HepG2 (cell line): ENCODE results near the gene DNAAF1. TPM values are rescaled to one million over a fixed set of nuclear protein-coding genes. Genes with fewer than 3 reads are reported as not detected.

ENCODE experiments used
- ATAC-seq: fragments of 200-7000 bp; cut with Tn5 transposase; 3 replicates; pipeline ENCODE4 v1.9.1; 2020; ENCODE audit warnings: mild to moderate bottlenecking, moderate library complexity
- BruUV-seq: library from RNA; stranded (reverse); fragments of 400-500 nt; replicated peaks from 2 replicates; lab custom pipeline; 2021; lab: Mats Ljungman, UMichigan
- CTCF ChIA-PET: fragments of 300-600 bp; formaldehyde crosslinking; extraction: SDS; loops from one replicate; lab custom pipeline; 2021; ENCODE audit warnings: low total read pairs, inconsistent platforms, low intra/inter-chr PET ratio; lab: Yijun Ruan, JAX
- POLR2A ChIA-PET: fragments of 350-600 bp; sonication (Branson Sonifier 250); formaldehyde crosslinking; loops from one replicate; lab custom pipeline; 2020; ENCODE audit warnings: antibody characterized with exemption, inconsistent platforms; lab: Yijun Ruan, JAX
- DNase-seq: peaks from one replicate; pipeline ENCODE4 v3.0.0-alpha.2; 2015; ENCODE audit warnings: low spot score
- FAIRE-seq: peaks from 3 replicates; lab custom pipeline; 2011; peaks lifted over from hg19 to GRCh38; lab: Jason Lieb, UNC
- H2AFZ ChIP-seq: one replicate; pipeline ENCODE4 v1.6.1; 2011; ENCODE audit warnings: low read length, inconsistent platforms
- H3K27ac ChIP-seq: fragments of 300-600 bp; 3 replicates; pipeline ENCODE4 v1.8.0; 2011; ENCODE audit warnings: mixed run types, mild to moderate bottlenecking, mixed read lengths, low read length, inconsistent platforms; ENCODE audit not compliant: insufficient read depth; ENCODE audit errors: extremely low read length
- H3K27me3 ChIP-seq, 2 experiments: fragments of 200-600 bp in 1 of 2; 2 replicates in 1 of 2; 3 replicates in 1 of 2; pipeline versions ENCODE4 v1.6.0 to v1.8.0; 2011; ENCODE audit warnings: low read length in 2 of 2, mild to moderate bottlenecking in 2 of 2, moderate library complexity in 2 of 2, inconsistent platforms in 1 of 2; ENCODE audit not compliant: insufficient read depth in 2 of 2, control insufficient read depth in 1 of 2
- H3K36me3 ChIP-seq, 2 experiments: fragments of 200-600 bp in 1 of 2; replicated peaks in 1 of 2; 2 replicates in 1 of 2; 3 replicates in 1 of 2; pipeline versions ENCODE4 v1.5.1 to v1.8.0; 2011; ENCODE audit warnings: low read length in 2 of 2, inconsistent platforms in 1 of 2; ENCODE audit not compliant: insufficient read depth in 2 of 2, control insufficient read depth in 1 of 2
- H3K4me1 ChIP-seq: 2 replicates; pipeline ENCODE4 v1.5.1; 2012; ENCODE audit warnings: low read length, inconsistent platforms; ENCODE audit not compliant: insufficient read depth
- H3K4me2 ChIP-seq: 2 replicates; pipeline ENCODE4 v1.6.0; 2011; ENCODE audit warnings: low read depth, low read length, inconsistent platforms
- H3K4me3 ChIP-seq, 3 experiments: fragments of 200-600 bp in 1 of 3; sonication (generic), shearing (Covaris generic) in 1 of 3; replicated peaks in 1 of 3; 2 replicates each; pipeline ENCODE4 v1.5.1; 2011 to 2016; ENCODE audit warnings: low read length in 3 of 3, inconsistent platforms in 2 of 3, low read depth in 2 of 3, mild to moderate bottlenecking in 2 of 3, control low read depth in 1 of 3, mixed read lengths in 1 of 3; ENCODE audit not compliant: insufficient read depth in 1 of 3
- H3K79me2 ChIP-seq: one replicate; pipeline ENCODE4 v1.6.1; 2011; ENCODE audit warnings: low read length, inconsistent platforms; ENCODE audit not compliant: insufficient read depth
- H3K9ac ChIP-seq: 2 replicates; pipeline ENCODE4 v1.6.0; 2011; ENCODE audit warnings: mild to moderate bottlenecking, low read depth, low read length, inconsistent platforms; ENCODE audit not compliant: insufficient read depth
- H3K9me3 ChIP-seq: 2 replicates; pipeline ENCODE4 v1.5.1; 2012; ENCODE audit warnings: mild to moderate bottlenecking, low read length
- H4K20me1 ChIP-seq: 2 replicates; pipeline ENCODE4 v1.6.0; 2011; ENCODE audit warnings: inconsistent platforms, mild to moderate bottlenecking, low read length, moderate library complexity; ENCODE audit not compliant: insufficient read depth
- BCL3 ChIP-seq: sonication (generic); formaldehyde crosslinking; IDR thresholded peaks from 2 replicates; pipeline ENCODE4 v1.5.1; 2020; ENCODE audit warnings: mild to moderate bottlenecking, missing genetic modification reagents, moderate library complexity
- BORCS8-MEF2B ChIP-seq: sonication (generic); formaldehyde crosslinking; IDR thresholded peaks from 2 replicates; pipeline ENCODE4 v1.8.0; 2022; ENCODE audit warnings: mild to moderate bottlenecking, missing genetic modification reagents
- CHD4 ChIP-seq: fragments of 200-600 bp; sonication (generic); IDR thresholded peaks from 2 replicates; pipeline ENCODE4 v1.7.0; 2017; ENCODE audit warnings: mild to moderate bottlenecking, low read length, borderline replicate concordance
- GTF2F1 ChIP-seq: fragments of 150-350 bp; IDR thresholded peaks from 2 replicates; pipeline ENCODE4 v1.6.1; 2014; ENCODE audit warnings: low read length
- MTF2 ChIP-seq: sonication (generic); formaldehyde crosslinking; IDR thresholded peaks from 2 replicates; pipeline ENCODE4 v1.5.0; 2020; ENCODE audit warnings: missing genetic modification reagents, borderline replicate concordance
- NFE2 ChIP-seq: sonication (generic); formaldehyde crosslinking; IDR thresholded peaks from 2 replicates; pipeline ENCODE4 v1.4.0; 2020; ENCODE audit warnings: missing genetic modification reagents
- PTBP1 ChIP-seq: fragments of 200-400 bp; formaldehyde crosslinking; IDR thresholded peaks from 2 replicates; pipeline ENCODE4 v1.6.1; 2018; ENCODE audit warnings: low read length, low read depth; ENCODE audit not compliant: poor library complexity, severe bottlenecking
- RARG ChIP-seq: sonication (generic); formaldehyde crosslinking; IDR thresholded peaks from 2 replicates; pipeline ENCODE4 v1.4.0; 2020; ENCODE audit warnings: low read depth, mild to moderate bottlenecking, missing genetic modification reagents
- TCF7L2 ChIP-seq: IDR thresholded peaks from 2 replicates; pipeline ENCODE4 v1.6.1; 2011; ENCODE audit warnings: mild to moderate bottlenecking, low read depth, low read length, moderate library complexity
- THAP9 ChIP-seq: sonication (generic); formaldehyde crosslinking; IDR thresholded peaks from 2 replicates; pipeline ENCODE4; 2020; ENCODE audit warnings: missing genetic modification reagents, mild to moderate bottlenecking, borderline replicate concordance
- ZFP1 ChIP-seq: IDR thresholded peaks from 2 replicates; pipeline ENCODE4 v1.6.1; 2016
- ZKSCAN8 ChIP-seq: IDR thresholded peaks from 2 replicates; pipeline ENCODE4 v1.6.1; 2016; ENCODE audit warnings: borderline replicate concordance, missing genetic modification reagents, missing compliant biosample characterization
- ZNF124 ChIP-seq: sonication (generic); formaldehyde crosslinking; IDR thresholded peaks from 2 replicates; pipeline ENCODE4 v1.4.0; 2020; ENCODE audit warnings: missing genetic modification reagents
- ZNF572 ChIP-seq: sonication (generic); formaldehyde crosslinking; IDR thresholded peaks from 2 replicates; pipeline ENCODE4 v1.5.1; 2020; ENCODE audit warnings: mild to moderate bottlenecking, missing genetic modification reagents
- WGBS: methylation state at CpG from one replicate; pipeline ENCODE4 v1.1.6; 2017; ENCODE audit warnings: low lambda C conversion rate; 5-methylcytosine and 5-hydroxymethylcytosine counted together
- in situ Hi-C: cut with HindIII; loops from 2 replicates; pipeline ENCODE4 v1.10.0; 2017; ENCODE audit warnings: low pct_unique_long_range_greater_than_20kb; ENCODE audit not compliant: extremely low pct_ligation_motif_present
- intact Hi-C: fragments of 100-400 bp; cut with micrococcal nuclease; formaldehyde crosslinking; loops from one replicate; pipeline ENCODE4 v1.10.0; 2022; ENCODE audit not compliant: unreplicated experiment
- polyA plus RNA-seq, 8 experiments: library from polyadenylated mRNA; depleted of rRNA in 3 of 8; stranded (reverse) in 7 of 8; unstranded in 1 of 8; fragments of >200 nt; fragmentation: Illumina TruSeq in 4 of 8; extraction: Trizol in 4 of 8; gene quantifications; 2 replicates each; pipeline versions ENCODE4 v1.2.1 to v1.2.3, GENCODE V29; 2011 to 2016; ENCODE audit warnings: low read depth in 4 of 8, missing spikeins in 1 of 8, mixed read lengths in 1 of 8; ENCODE audit not compliant: insufficient read depth in 1 of 8
- total RNA-seq, 5 experiments: library from RNA; depleted of rRNA; stranded (reverse); fragments of >200 nt; fragmentation: Illumina TruSeq; extraction: Trizol; gene quantifications; 2 replicates each; pipeline ENCODE4 v1.2.3, GENCODE V29; 2016; ENCODE audit warnings: low read depth in 1 of 5

The DNAAF1 gene
- total and polyA plus RNA-seq, 2 of the 13 experiments (the other 11 are each of a cell fraction or from before 2014, with no cell fraction given), result 0.04 TPM; not detected in 1

- H3K9ac ChIP-seq, result peak within 1 kb of the TSS; percentile 88
- DNase-seq (peak; percentile 92), ATAC-seq (peak; percentile 93), FAIRE-seq (peak; percentile 59)
- ChIA-PET CTCF (interaction anchor here (0.6 to 2.1 kb wide), 3 partner anchors 98 to 298 kb away, joined by 3 to 13 read pairs (median 3); no protein-coding TSS in a partner anchor), POLR2A (interaction anchor here (0.9 to 1.6 kb wide), 5 partner anchors 10 to 233 kb away, joined by 5 to 18 read pairs (median 7); partner anchors contain the start of genes MBTPS1 and OSGIN1)
- peaks cover 13 to 29% of the 10 kb centered on the region in 2 experiments; a peak in 4 of 5 replicates for H3K36me3 ChIP-seq
- H2AFZ ChIP-seq, result no peak within 1 kb of the TSS
- H3K27ac ChIP-seq, result peak within 1 kb of the TSS; percentile 55
- intact Hi-C loops, result loop anchor here (1.0 kb wide), 2 partner anchors 44 to 102 kb away; no protein-coding TSS in a partner anchor
- H3K79me2 ChIP-seq, result peaks cover 25% of the 10 kb centered on the region
- H3K27me3 ChIP-seq, result no peaks in the 10 kb centered on the region
- BruUV-seq, result no TSS peak
- H4K20me1 ChIP-seq, result no peaks in the 10 kb centered on the region
- peaks cover 14% of the 10 kb centered on the region for H3K4me1 ChIP-seq
- WGBS, result 5% methylated on average over 21 of the region's 55 CpGs
- in situ Hi-C loops, result loop anchor here (25.0 kb wide), 1 partner anchor 225 kb away; the partner anchor contains the start of genes NECAB2 and OSGIN1
- peak within 1 kb of the TSS; percentile 90 for H3K4me2 ChIP-seq
- peak within 1 kb of the TSS; percentile 86 to 100 (median 99) for H3K4me3 ChIP-seq
- H3K9me3 ChIP-seq, result no peaks in the 10 kb centered on the region
- TF ChIP-seq TCF7L2 (no peak), PTBP1 (no peak), CHD4 (0 out of 2 replicates have a peak, but pooled peaks have one; percentile 77), THAP9 (peak; percentile 89), ZFP1 (CRISPR knock-in tag) (no peak), ZNF572 (CRISPR knock-in tag) (peak; percentile 41; the same call in 1 of the 2 replicates), BCL3 (peak; percentile 75), GTF2F1 (0 out of 2 replicates have a peak, but pooled peaks have one; percentile 6), RARG (CRISPR knock-in tag) (0 out of 2 replicates have a peak, but pooled peaks have one; percentile 71), MTF2 (CRISPR knock-in tag) (peak; percentile 50; the same call in 1 of the 2 replicates), NFE2 (CRISPR knock-in tag) (no peak), ZKSCAN8 (CRISPR knock-in tag) (peak; percentile 59; the same call in 1 of the 2 replicates), BORCS8-MEF2B (CRISPR knock-in tag) (peak; percentile 94), ZNF124 (0 out of 2 replicates have a peak, but pooled peaks have one; percentile 85)
Observed at GRCh38 chr16:84186685-84187437, 41.8 kb downstream of the DNAAF1 start, which contains the start of gene TAF1C. Gene TAF1C, minus strand, starts transcription at chr16:84187057. Its CDS starts 2,069 bp downstream, at chr16:84184988.
